HG03575 (cell line): ENCODE results near the gene NT5C2.
"Not testable (repeated sequence)": the region's sequence is repeated elsewhere in the genome, so short reads cannot be mapped to it uniquely, and the experiment has no call there.

Source experiments
- ATAC-seq: cut with Tn5 transposase; IDR thresholded peaks from one replicate; pipeline ENCODE4 v1.9.1; 2021; ENCODE audit not compliant: unreplicated experiment, insufficient number of reproducible peaks, low FRiP score; ENCODE audit errors: extremely low read depth

Gene NT5C2

DNA sequence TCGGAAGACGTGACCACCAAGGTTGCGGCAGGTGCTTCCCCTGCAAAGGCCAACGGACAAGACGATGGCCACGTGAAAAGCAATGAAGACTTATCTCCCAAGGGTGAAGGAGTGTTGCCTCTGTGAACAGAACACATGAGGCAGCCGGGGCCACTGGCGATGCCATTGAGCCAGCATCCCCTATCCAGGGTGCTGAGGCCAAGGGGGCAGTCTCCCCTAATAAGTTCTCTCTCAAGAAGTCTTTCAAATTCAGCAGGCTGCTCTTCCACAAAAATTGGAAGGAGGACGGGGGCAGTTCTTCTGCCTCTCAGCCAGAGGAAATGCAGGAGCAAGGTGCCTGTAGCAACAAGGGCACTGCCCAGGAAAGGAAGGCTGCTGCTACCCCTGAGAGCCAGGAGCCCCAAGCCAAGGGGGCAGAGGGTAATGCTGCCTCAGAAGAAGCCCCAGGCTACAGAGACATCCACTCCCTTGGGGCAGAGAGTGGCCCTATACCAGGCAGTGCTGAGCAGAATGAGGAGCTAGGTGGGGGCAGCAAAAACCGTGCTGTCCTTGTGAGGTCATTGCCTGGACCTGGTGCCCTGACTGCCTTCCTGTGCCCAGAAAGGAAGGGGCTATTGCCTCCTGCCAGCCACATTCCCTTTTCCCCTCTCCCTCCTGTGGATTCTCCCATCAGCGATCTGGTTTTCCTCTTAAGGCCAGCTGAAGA is 17.3 kb downstream of the NT5C2 start:
- ATAC-seq = no peak

DNA sequence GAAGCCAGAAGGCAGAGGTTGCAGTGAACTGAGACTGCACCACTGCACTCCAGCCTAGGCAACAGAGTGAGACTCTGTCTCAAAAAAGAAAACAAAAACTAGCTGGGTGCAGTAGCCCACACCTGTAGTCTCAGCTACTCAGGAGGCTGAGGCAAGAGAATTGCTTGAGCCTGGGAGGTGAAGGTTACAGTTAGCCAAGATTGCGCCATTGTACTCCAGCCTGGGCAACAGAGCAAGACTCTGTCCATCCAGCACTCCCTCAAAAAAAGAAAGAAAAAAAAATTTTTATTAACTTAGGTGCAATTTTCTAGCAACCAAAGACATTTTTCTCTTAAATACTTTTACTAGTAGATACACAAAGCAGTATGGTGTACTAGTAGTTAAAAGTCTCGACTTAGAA is 18.7 kb downstream of the NT5C2 start:
- ATAC-seq = not testable (repeated sequence)

- ATAC-seq = no peak
Measured at GRCh38 chr10:103171278-103171677, 21.8 kb downstream of the NT5C2 start.

GRCh38 chr10:103168438-103168837 is 24.6 kb downstream of the NT5C2 start:
- no peak for ATAC-seq

GRCh38 chr10:103167554-103167953 is 25.5 kb downstream of the NT5C2 start:
- not testable (repeated sequence) for ATAC-seq

DNA sequence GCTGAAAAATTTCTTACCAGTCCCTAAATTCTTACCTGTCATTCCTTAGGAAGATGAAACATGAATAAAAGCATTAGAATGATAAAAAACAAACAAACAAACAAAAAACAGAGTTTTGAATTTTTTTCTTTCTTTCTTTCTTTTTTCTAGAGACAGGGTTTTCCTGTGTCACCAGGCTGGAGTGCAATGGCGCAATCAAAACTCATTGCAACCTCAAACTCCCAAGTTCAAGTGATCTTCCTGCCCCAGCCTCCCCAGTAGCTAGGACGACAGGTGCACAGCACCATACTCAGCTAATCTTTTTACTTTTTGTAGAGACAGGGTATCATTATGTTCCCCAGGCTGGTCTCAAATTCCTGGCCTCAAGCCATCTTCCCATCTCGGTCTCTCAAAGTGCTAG is 26.5 kb downstream of the NT5C2 start:
- ATAC-seq = no peak

DNA sequence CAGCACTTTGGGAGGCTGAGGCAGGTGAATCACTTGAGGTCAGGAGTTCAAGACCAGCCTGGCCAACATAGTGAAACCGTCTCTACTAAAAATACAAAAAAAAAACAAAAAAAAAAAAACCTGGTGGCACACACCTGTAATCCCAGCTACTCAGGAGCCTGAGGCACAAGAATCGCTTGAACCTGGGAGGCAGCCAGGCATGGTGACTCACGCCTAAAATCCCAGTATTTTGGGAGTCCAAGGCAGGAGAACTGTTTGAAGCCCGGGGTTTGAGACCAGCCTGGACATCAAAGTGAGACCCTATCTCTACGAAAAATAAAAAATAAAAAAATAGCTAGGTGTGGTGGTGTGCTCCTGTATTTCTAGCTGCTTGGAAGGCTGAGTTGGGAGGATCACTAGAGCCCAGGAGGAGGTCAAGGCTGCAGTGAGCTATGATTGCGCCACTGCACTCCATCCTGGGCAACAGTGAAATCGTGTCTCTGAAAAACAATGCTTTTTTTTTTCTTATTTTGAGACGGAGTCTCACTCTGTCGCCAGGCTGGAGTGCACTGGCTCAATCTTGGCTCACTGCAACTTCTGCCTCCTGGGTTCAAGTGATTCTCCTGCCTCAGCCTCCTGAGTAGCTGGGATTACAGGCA is 29.2 kb downstream of the NT5C2 start:
- ATAC-seq = not testable (repeated sequence)

GRCh38 chr10:103157246-103157645 is 35.8 kb downstream of the NT5C2 start:
- ATAC-seq = no peak

DNA sequence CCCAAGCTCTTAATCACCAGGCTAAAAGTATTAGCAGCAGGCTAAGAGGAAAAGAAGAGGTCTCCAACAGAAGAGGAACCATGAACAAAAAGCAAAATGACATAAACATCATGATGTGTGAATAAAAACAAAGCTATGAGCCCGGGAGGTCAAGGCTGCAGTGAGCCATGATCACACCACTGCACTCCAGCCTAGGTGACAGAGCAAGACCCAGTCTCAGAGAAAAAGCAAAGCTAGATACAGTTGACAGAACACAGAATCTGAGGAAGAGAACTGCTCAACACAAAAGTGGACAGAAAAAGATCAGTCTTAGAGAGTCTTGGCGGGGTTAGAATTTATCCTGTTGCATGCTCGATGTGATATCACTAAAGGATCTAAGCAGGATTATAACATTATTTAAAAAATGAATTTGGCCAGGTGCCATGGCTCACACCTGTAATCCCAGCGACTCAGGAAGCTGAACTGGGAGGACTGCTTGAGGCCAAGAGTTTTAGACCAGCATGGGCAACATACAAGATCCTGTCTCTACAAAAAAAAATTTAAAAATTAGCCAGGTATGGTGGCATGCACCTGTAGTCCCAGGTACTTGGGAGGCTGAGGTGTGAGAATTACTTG is 37.5 kb downstream of the NT5C2 start:
- no peak for ATAC-seq

- ATAC-seq = no peak
Measured at GRCh38 chr10:103154521-103155299, 38.4 kb downstream of the NT5C2 start.

DNA sequence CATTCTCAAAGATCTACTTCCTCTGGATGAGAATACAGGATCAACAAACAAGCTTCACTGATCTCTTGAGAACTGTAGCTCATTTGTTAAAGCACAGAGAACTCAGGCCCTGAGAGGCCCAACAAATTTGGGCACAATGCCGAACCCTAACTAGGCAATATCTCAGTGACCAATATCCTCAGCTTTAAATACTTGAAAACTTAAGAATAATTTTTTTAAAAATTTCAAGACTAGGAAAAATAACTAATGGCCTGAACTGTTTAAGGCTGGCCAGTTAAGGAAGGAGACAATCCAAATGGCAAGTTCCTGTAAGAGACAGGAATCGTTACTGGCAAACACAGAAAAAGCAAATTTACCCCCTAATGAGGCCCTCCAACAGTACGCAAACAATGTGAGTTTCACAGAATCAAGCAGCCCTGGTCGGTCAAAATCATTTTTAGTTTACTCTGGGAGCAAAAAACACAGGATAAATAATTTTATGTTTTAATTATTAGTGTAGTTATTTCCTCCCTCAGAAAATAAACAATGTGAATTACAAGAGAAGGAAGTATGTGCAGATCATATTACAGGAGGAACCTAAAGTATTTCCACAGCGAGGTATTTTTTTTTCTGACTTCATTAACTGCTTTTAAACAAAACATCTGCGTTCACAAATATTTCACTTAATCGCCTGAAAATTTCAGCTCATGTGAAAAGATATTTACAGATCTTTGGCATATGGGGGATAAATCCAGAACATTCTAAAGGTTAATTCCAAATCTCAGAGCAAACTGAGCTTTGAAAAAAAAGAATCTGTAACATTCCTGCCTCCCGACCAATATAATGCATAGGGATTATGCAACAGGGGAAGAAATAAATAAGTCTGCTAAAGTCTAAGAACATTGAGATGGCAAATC is 39.5 kb downstream of the NT5C2 start:
- no peak for ATAC-seq

- no peak for ATAC-seq
Measured at GRCh38 chr10:103149991-103150622, 43.0 kb downstream of the NT5C2 start.

DNA sequence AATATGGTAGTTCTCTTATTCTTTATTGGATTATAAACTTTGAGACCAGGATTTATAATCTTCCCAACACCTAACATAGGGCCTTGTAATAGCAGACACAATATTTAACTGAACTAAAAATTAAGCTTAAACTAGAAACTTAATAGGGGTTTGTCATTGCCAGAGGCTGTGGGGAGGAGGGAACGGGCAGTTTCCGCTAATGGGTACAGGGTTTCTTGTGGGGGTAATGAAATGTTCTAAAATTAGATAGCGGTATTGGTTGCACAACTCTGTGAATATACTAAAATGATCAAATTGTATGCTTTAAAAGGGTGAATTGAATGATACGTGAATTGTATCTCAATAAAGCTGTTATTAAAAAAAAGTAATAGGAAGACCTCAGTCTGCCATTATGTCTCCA is 45.4 kb downstream of the NT5C2 start:
- ATAC-seq = no peak

DNA sequence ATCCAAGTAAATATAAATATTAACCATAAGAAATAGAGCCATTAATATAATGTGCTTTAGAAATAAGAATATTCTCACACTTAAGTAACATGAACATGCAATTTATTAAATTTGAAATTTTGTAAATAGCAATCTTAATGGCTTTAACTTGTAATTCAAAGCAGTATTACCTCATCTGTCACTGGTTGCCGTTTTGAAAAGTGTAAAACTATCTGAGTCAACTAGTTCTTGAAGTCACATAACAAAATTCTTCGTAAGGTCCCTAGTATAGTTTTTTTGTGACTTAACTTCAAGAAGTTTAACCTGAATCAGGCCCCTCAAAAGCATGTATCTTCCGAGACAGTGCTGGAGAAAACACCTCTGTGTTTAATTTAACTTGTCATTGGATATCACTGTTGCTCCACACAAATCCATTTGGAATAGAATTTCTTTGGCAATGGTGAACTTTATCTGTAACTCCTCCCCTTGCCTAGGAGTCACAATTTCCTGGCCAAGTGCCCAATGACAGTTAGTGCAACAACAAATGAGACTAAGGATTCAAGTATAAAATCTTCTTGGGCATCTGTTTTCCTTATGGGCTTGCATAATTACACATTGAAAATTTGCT is 47.1 kb downstream of the NT5C2 start:
- ATAC-seq = no peak

DNA sequence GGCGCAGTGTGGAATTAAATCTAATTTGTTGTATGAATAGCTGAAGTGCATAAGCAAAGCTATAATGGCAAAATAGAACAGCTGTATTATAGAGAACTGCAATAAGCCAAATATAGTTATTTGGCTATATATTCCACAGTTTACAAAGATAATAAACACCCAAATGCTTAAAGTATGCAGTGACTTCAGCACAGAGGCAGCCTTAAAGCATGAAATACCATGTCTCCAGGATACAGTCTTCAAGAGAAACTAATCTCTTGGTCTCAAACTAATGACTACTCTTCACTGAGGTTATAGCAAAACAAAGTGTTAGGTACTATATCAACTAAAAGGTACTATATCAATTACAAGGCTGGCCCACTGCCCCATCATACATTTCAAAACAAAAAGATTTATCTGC is 48.0 kb downstream of the NT5C2 start:
- ATAC-seq = no peak

- no peak for ATAC-seq
Measured at GRCh38 chr10:103144041-103144440, 49.0 kb downstream of the NT5C2 start.

GRCh38 chr10:103143641-103144040 is 49.4 kb downstream of the NT5C2 start:
- not testable (repeated sequence) for ATAC-seq

- ATAC-seq = no peak
Measured at GRCh38 chr10:103141950-103142349, 51.1 kb downstream of the NT5C2 start.
